Motor neuron (in vitro differentiated cells): ENCODE data around the gene MLANA. TPM values are rescaled to one million over a fixed set of nuclear protein-coding genes. Genes with fewer than 3 reads are reported as not detected.

Experiments
- ATAC-seq, 8 experiments: fragments of 200-7000 bp; cut with Tn5 transposase; replicated peaks in 6 of 8; 2 replicates each; pipeline ENCODE4 v1.8.0; 2021; ENCODE audit warnings: mild to moderate bottlenecking in 8 of 8, moderate library complexity in 8 of 8
- H3K27ac ChIP-seq, 2 donors: fragments of 250-450 bp; sonication (Bioruptor Pico); 2 replicates each; pipeline ENCODE4 v1.9.0; 2021; ENCODE audit warnings: antibody characterized with exemption in 2 of 2, mild to moderate bottlenecking in 2 of 2, moderate library complexity in 1 of 2
- H3K4me1 ChIP-seq, 2 donors: fragments of 250-450 bp; sonication (Bioruptor Pico); replicated peaks in 1 of 2; 2 replicates each; pipeline ENCODE4 v1.6.1; 2021; ENCODE audit warnings: antibody characterized with exemption in 2 of 2, mild to moderate bottlenecking in 2 of 2, moderate library complexity in 1 of 2
- H3K4me3 ChIP-seq, 5 donors: fragments of 250-450 bp; sonication (Bioruptor Pico); 2 replicates each; pipeline ENCODE4 v1.9.0; 2021; ENCODE audit warnings: antibody characterized with exemption in 5 of 5, mild to moderate bottlenecking in 5 of 5, moderate library complexity in 4 of 5
- WGBS, 10 experiments: fragments of 450-650 bp; shearing (Covaris generic); methylation state at CpG; one replicate each; pipeline ENCODE4 v1.0.0; 2022; 5-methylcytosine and 5-hydroxymethylcytosine counted together
- in situ Hi-C, 9 experiments: fragments of 400-800 bp; cut with MboI; loops; one replicate each; pipeline ENCODE4 v1.15.0; 2021; ENCODE audit warnings: low sequenced_read_pairs in 9 of 9, low pct_unique_long_range_greater_than_20kb in 2 of 9; ENCODE audit not compliant: unreplicated experiment in 9 of 9
- total RNA-seq, 8 experiments: library from RNA; unstranded; fragments of 300-600 nt; gene quantifications; 2 replicates each; pipeline versions ENCODE4 v1.2.3 to v1.2.4, GENCODE V29; 2022

MLANA gene
- total RNA-seq, 8 experiments from 2014 or later: 0.23 to 2.8 (median 0.94) TPM

DNA sequence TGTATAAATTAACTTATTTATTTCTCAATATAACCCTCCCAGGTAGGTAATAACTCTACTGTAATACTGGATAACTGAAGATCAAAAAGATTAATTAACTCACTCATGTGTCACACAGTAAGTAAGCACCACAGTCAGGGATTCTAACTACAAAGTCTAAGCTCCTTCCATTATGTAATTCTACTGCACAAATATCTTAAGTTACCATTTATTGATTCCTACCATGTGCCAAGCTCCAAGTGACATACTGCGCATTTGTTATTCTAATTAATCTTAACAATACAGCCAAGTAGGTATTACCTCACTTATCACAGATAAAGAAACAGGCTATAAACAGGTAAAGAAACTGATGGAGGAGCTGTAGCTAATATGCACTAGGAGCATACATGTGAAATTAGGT lies 66.5 kb downstream of the MLANA start:
- H3K4me1 ChIP-seq: no peaks in the 10 kb centered on the region
- H3K27ac ChIP-seq: no peak overlapping the region
- H3K4me3 ChIP-seq: no peak overlapping the region
- in situ Hi-C loops: no loop called here
- no peak for ATAC-seq
- WGBS, 10 experiments: 89 to 100% (median 100%) methylated on average over 1 of the region's 1 CpG; no CpG with 5 or more reads in 1 of the 10 experiments

GRCh38 chr9:5958273-5958672 lies 67.6 kb downstream of the MLANA start:
- 92 to 100% (median 100%) methylated on average over 1 to 6 of the region's 6 CpGs; no CpG with 5 or more reads in 3 of the 10 experiments for WGBS, 10 experiments
- no peak for ATAC-seq
- Histone ChIP-seq H3K27ac (no peak overlapping the region), H3K4me3 (no peak overlapping the region), H3K4me1 (no peaks in the 10 kb centered on the region)
- in situ Hi-C loops: no loop called here

Other genes starting within 250 kb of the MLANA start
- gene ERMP1, start 57.8 kb upstream of the MLANA start, total RNA-seq: 10 to 100 TPM in 3 of 8 experiments, 1 to 10 TPM in 5; 3.9 to 12.2 (median 6.0) TPM
- 10 to 100 TPM; 21.8 to 43.9 (median 36.7) TPM for gene RANBP6, start 124.7 kb downstream of the MLANA start, total RNA-seq